Neural progenitor cell (in vitro differentiated cells): ENCODE results near the gene RAD51B. TPM values are rescaled to one million over a fixed set of nuclear protein-coding genes. Genes with fewer than 3 reads are reported as not detected.
"Not testable (repeated sequence)": the region's sequence is repeated elsewhere in the genome, so short reads cannot be mapped to it uniquely, and the experiment has no call there.

Experiments used
- DNase-seq: peaks from one replicate; pipeline ENCODE4 v3.0.0-alpha.2; 2016; ENCODE audit warnings: low spot score
- H2AFZ ChIP-seq: fragments of 200-600 bp; sonication (generic); replicated peaks from 2 replicates; pipeline ENCODE4 v1.6.1; 2016; ENCODE audit warnings: antibody characterized with exemption
- H3F3A ChIP-seq: fragments of 200-600 bp; sonication (generic); 2 replicates; pipeline ENCODE4 v1.6.1; 2016; ENCODE audit warnings: antibody characterized with exemption, low read depth
- H3K27ac ChIP-seq: fragments of 200-600 bp; sonication (generic); 2 replicates; pipeline ENCODE4 v1.5.1; 2016; ENCODE audit warnings: mild to moderate bottlenecking
- H3K27me3 ChIP-seq: fragments of 200-600 bp; sonication (generic); 2 replicates; pipeline ENCODE4 v1.6.1; 2016; ENCODE audit warnings: mild to moderate bottlenecking, moderate library complexity
- H3K36me3 ChIP-seq: fragments of 200-600 bp; sonication (generic); 2 replicates; pipeline ENCODE4 v1.5.1; 2016
- H3K4me1 ChIP-seq: fragments of 200-600 bp; sonication (generic); 2 replicates; pipeline ENCODE4 v1.6.1; 2016; ENCODE audit warnings: mixed run types
- H3K4me2 ChIP-seq: fragments of 200-600 bp; sonication (generic); 2 replicates; pipeline ENCODE4 v1.6.1; 2016
- H3K4me3 ChIP-seq: fragments of 200-600 bp; sonication (generic); 2 replicates; pipeline ENCODE4 v1.5.1; 2016
- H3K79me2 ChIP-seq: fragments of 200-600 bp; sonication (generic); 2 replicates; pipeline ENCODE4 v1.6.1; 2016; ENCODE audit warnings: low read depth
- H3K9ac ChIP-seq: fragments of 200-600 bp; sonication (generic); 2 replicates; pipeline ENCODE4 v1.6.1; 2016
- H3K9me3 ChIP-seq: fragments of 200-600 bp; sonication (generic); 2 replicates; pipeline ENCODE4 v1.5.1; 2016; ENCODE audit warnings: low read depth
- H4K20me1 ChIP-seq: fragments of 200-600 bp; sonication (generic); 2 replicates; pipeline ENCODE4 v1.6.1; 2016; ENCODE audit warnings: low read depth
- H3K27ac Mint-ChIP-seq: 3 replicates; pipeline ENCODE4 v1.8.0; 2021; ENCODE audit warnings: mixed read lengths
- H3K27me3 Mint-ChIP-seq: 2 replicates; pipeline ENCODE4 v1.8.0; 2022; ENCODE audit warnings: low read depth, mild to moderate bottlenecking, inconsistent platforms, moderate library complexity, mixed read lengths; ENCODE audit not compliant: insufficient read depth
- H3K36me3 Mint-ChIP-seq: 3 replicates; pipeline ENCODE4 v1.8.0; 2021; ENCODE audit warnings: mixed read lengths
- H3K4me1 Mint-ChIP-seq: 3 replicates; pipeline ENCODE4 v1.8.0; 2021; ENCODE audit warnings: mixed read lengths
- H3K4me3 Mint-ChIP-seq: 3 replicates; pipeline ENCODE4 v1.8.0; 2021; ENCODE audit warnings: mild to moderate bottlenecking, moderate library complexity, mixed read lengths
- H3K9me3 Mint-ChIP-seq: 3 replicates; pipeline ENCODE4 v1.8.0; 2020; ENCODE audit warnings: mixed read lengths
- EZH2 ChIP-seq: fragments of 200-600 bp; sonication (generic); IDR thresholded peaks from 2 replicates; pipeline ENCODE4 v1.6.1; 2017; ENCODE audit warnings: antibody characterized with exemption, mild to moderate bottlenecking, moderate library complexity
- EZH2phosphoT487 ChIP-seq: fragments of 200-600 bp; sonication (generic); IDR thresholded peaks from 2 replicates; pipeline ENCODE4 v1.6.1; 2017; ENCODE audit warnings: antibody characterized with exemption
- total RNA-seq: library from RNA; depleted of rRNA; stranded (reverse); fragments of >200 nt; gene quantifications from 2 replicates; pipeline ENCODE4 v1.2.3, GENCODE V29; 2015; ENCODE audit warnings: low replicate concordance
- TF ChIP-seq, protein P1 (sequence below): fragments of 200-600 bp; sonication (generic); IDR thresholded peaks from 2 replicates; pipeline ENCODE4 v1.5.1; 2017; ENCODE audit warnings: antibody characterized with exemption, mild to moderate bottlenecking

Gene RAD51B
- total RNA-seq, 1 donor from 2014 or later: 50.5 TPM

DNA sequence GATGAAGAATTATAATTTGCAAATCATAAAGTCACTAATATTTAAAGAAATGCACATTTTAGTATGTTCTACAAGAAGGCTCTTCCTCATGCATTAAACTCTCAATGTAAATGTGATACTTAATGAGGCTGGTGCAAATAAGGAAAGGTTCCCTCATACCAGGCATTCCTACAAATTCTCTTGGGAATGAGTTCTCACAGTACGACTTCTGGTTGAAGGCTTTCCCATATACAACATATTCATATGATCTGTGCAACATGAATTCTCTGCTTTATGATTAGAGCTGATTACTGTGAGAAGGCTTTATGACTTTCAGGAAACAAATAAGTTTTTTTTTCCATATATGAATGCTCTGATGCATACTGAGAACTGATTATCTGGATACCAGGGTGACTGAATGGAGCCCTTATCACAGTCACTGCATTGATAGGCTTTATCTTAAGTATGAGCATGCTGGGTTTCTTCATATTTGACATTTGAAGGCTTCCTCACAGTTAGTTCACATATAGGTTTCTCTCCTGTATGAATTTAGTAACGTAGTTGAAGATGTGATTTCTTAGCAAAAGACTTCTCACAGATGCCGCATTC is 293.9 kb downstream of the RAD51B start:
- no peak overlapping the region for H3K27ac Mint-ChIP-seq

DNA sequence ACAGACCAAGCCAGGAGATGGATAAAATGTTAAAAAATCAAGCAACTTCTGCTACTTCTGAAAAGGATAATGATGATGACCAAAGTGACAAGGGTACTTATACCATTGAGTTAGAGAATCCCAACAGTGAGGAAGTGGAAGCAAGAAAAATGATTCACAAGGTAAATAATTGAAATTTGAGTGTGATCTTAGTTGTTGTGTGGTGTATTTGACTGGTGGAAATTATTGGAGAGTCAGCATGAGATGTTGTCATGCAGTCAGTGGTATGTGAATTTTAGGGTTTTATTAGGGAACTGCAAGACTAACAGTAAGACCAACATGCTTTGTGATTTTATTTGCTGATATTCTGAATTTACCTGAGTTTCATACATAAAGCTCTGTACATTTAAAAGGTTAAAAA is 296.4 kb downstream of the RAD51B start:
- H3K4me3 ChIP-seq, H2AFZ ChIP-seq, H3K36me3 ChIP-seq, H3K27me3 Mint-ChIP-seq, H4K20me1 ChIP-seq, H3K4me1 ChIP-seq, H3K79me2 ChIP-seq, H3K4me2 ChIP-seq, H3K27ac ChIP-seq, H3K27ac Mint-ChIP-seq, H3K4me3 Mint-ChIP-seq, DNase-seq, H3K27me3 ChIP-seq, H3K36me3 Mint-ChIP-seq, H3F3A ChIP-seq, H3K9me3 Mint-ChIP-seq, H3K9ac ChIP-seq, H3K9me3 ChIP-seq: not testable (repeated sequence)
- H3K4me1 Mint-ChIP-seq: peaks cover 25% of the 10 kb centered on the region

More for the DNA sequence above, 293.9 kb downstream of the RAD51B start:
- H3K4me3 Mint-ChIP-seq: no peak overlapping the region
- H3K4me3 ChIP-seq: no peak overlapping the region
- H3K9me3 Mint-ChIP-seq: no peaks in the 10 kb centered on the region
- H3K9ac ChIP-seq: no peak overlapping the region
- H4K20me1 ChIP-seq: no peaks in the 10 kb centered on the region
- TF ChIP-seq EZH2phosphoT487 (no peak), EZH2 (no peak)
- TF ChIP-seq, protein P1, sequence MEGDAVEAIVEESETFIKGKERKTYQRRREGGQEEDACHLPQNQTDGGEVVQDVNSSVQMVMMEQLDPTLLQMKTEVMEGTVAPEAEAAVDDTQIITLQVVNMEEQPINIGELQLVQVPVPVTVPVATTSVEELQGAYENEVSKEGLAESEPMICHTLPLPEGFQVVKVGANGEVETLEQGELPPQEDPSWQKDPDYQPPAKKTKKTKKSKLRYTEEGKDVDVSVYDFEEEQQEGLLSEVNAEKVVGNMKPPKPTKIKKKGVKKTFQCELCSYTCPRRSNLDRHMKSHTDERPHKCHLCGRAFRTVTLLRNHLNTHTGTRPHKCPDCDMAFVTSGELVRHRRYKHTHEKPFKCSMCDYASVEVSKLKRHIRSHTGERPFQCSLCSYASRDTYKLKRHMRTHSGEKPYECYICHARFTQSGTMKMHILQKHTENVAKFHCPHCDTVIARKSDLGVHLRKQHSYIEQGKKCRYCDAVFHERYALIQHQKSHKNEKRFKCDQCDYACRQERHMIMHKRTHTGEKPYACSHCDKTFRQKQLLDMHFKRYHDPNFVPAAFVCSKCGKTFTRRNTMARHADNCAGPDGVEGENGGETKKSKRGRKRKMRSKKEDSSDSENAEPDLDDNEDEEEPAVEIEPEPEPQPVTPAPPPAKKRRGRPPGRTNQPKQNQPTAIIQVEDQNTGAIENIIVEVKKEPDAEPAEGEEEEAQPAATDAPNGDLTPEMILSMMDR: no peak
- H3K4me1 Mint-ChIP-seq: peaks cover 45% of the 10 kb centered on the region
- no peak overlapping the region for H3K4me2 ChIP-seq
- peaks cover 5% of the 10 kb centered on the region for H3K4me1 ChIP-seq
- no peaks in the 10 kb centered on the region for H3K79me2 ChIP-seq
- no peaks in the 10 kb centered on the region for H3F3A ChIP-seq
- no peaks in the 10 kb centered on the region for H3K36me3 Mint-ChIP-seq
- no peaks in the 10 kb centered on the region for H3K27me3 ChIP-seq
- no peaks in the 10 kb centered on the region for H3K27me3 Mint-ChIP-seq
- H3K27ac ChIP-seq: no peak overlapping the region
- H3K36me3 ChIP-seq: no peaks in the 10 kb centered on the region
- no peak overlapping the region for H2AFZ ChIP-seq
- no peaks in the 10 kb centered on the region for H3K9me3 ChIP-seq
- DNase-seq: no peak

DNA sequence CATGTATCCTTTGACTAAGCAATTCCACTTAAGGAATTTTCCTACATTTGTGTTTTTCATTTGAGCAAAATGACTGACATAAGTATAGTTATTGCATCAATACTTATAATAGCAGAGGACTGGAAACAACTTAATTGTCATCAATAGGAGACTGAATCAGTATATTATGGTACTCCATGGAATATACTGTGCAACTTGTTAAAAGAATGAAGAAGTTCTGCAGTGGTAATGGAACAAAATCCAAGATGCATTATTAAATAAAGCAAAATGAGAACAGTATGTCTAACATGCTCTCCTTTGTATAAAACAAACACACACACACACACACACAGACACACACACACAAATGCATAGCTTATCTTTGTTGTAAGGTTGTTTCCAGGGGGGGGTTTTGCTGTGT is 303.1 kb downstream of the RAD51B start:
- peaks cover 4% of the 10 kb centered on the region for H3K9me3 ChIP-seq
- Mint-ChIP-seq H3K27me3 (no peaks in the 10 kb centered on the region), H3K4me1 (peaks cover 23% of the 10 kb centered on the region), H3K27ac (no peak overlapping the region), H3K4me3 (no peak overlapping the region), H3K9me3 (peaks cover 3% of the 10 kb centered on the region), H3K36me3 (no peaks in the 10 kb centered on the region)
- H3K4me3 ChIP-seq: no peak overlapping the region
- H3K9ac ChIP-seq: no peak overlapping the region
- TF ChIP-seq EZH2phosphoT487 (no peak), EZH2 (no peak)
- TF ChIP-seq, protein P1: no peak
- no peaks in the 10 kb centered on the region for H3K36me3 ChIP-seq
- no peaks in the 10 kb centered on the region for H4K20me1 ChIP-seq
- no peaks in the 10 kb centered on the region for H3K79me2 ChIP-seq
- no peaks in the 10 kb centered on the region for H3K27me3 ChIP-seq
- H3K4me2 ChIP-seq: no peak overlapping the region
- no peaks in the 10 kb centered on the region for H3K4me1 ChIP-seq
- H3K27ac ChIP-seq: no peak overlapping the region
- DNase-seq: no peak
- no peaks in the 10 kb centered on the region for H3F3A ChIP-seq
- H2AFZ ChIP-seq: no peak overlapping the region

DNA sequence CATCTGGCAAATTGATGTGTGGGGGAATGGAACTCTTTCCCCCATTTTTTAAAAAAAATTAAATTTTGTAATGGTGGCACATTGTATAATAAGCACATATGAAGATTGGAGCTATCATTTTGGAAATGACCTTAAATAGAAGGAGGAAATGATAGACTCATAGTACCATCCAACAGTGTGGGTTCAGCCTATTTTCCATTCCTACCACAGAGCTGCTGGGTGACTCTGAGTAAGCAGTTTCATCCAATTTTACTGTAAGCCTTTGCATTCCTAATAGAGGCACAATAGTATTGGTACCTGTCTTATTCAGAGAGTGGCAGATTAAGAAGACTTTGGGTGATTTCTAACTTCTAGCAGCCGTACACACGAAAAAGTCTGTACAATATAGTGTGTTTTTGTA is 304.5 kb downstream of the RAD51B start:
- no peak overlapping the region for H3K4me3 Mint-ChIP-seq
- no peak for DNase-seq
- no peaks in the 10 kb centered on the region for H3K36me3 ChIP-seq

More for the DNA sequence above, 304.5 kb downstream of the RAD51B start:
- Histone ChIP-seq H3K27me3 (no peaks in the 10 kb centered on the region), H3F3A (no peaks in the 10 kb centered on the region), H3K4me2 (no peak overlapping the region), H3K9ac (no peak overlapping the region), H3K4me1 (peaks cover 4% of the 10 kb centered on the region), H2AFZ (no peak overlapping the region), H3K9me3 (peaks cover 4% of the 10 kb centered on the region), H3K4me3 (no peak overlapping the region), H4K20me1 (no peaks in the 10 kb centered on the region), H3K79me2 (no peaks in the 10 kb centered on the region), H3K27ac (no peak overlapping the region)
- Mint-ChIP-seq H3K27me3 (no peaks in the 10 kb centered on the region), H3K27ac (no peak overlapping the region), H3K9me3 (peaks cover 3% of the 10 kb centered on the region), H3K36me3 (no peaks in the 10 kb centered on the region), H3K4me1 (peaks cover 19% of the 10 kb centered on the region)
- TF ChIP-seq EZH2phosphoT487 (no peak), EZH2 (no peak)
- TF ChIP-seq, protein P1: no peak
